ENCODE data around the gene ERI3. TPM values are rescaled to one million over a fixed set of nuclear protein-coding genes. Genes with fewer than 3 reads are reported as not detected.

The ERI3 gene
- polyA plus RNA-seq, 3 donors = 76.3 to 99.8 (median 95.8) TPM

DNA sequence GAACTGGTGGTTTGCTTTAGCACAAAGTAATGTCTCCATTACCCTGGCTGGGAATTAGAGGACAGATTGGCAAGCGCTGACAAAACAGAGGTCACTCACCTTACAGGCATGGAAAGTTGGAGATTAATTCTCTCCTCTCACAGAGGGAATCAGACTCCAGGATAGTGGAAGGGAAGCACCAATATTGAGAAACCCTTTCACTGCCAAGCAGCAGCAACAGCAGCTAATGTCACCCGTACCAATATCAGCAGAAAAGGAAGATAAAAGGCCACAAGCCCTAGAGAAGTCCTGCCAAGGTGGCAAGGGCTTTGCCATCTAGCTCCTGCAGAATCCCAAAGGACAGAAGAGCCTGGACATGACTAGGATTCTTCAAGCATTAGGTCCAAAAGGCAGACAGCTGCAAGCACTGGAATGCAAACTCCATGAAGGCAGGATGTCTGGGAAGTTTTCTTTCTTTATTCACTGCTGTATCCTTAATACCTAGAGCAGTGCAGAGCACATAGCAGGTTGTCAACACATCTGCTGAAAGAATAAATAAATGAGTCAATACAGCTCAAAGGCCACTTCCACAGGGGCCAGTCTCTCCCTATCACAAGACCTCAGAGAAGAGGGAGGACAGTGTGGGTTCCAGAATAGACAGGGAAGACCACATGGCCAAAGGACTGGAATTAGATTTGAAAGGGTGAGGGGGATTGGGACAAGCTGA lies 57.2 kb downstream of the ERI3 start:
- DNase-seq (ENCODE audit: extremely low read depth in 1 of 11, low read depth in 9 of 11, low spot score in 4 of 11) = no peak

DNA sequence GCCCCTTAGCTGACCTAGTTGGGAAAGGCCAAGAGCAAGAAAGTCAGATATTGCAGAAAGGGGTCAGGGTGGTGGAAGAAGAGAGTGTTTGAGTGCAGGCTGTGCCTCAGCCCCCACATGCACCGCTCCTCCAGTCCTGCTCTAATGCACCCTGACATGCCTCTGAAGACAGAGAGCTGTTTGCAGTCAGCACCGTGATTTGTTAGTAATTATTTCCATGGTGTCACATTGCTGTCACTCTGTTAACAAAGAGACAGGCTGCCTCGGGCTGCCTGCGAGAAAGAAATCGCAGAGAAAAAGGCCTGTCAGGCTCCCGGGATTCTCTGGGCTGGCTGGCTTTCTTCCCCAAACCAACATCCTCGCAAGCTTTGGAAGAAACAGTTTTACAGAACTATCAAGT lies 58.3 kb downstream of the ERI3 start:
- DNase-seq (ENCODE audit: extremely low read depth in 1 of 11, low read depth in 9 of 11, low spot score in 4 of 11) = peak in 1 of 11 donors; percentile 48

DNA sequence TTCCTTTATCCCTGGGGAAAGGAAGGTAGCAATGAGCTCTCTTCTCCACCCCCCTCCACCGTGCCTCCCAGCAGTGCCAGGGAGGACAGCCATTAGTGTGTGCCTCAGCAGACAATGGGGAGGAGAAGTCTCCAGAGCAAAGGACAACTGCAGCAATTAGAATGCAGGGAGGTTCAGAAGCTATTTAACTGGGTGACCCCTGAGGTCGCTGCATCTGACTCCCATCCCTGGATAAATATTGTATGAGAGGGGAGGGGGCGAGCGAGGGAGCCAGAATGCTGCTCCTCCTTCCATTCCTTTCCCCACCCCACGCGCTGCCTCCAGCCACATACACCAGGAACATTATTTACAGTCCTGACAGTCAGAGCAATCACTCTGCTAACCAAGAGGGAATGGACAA lies 59.0 kb downstream of the ERI3 start:
- peak in 1 of 11 donors; percentile 70 for DNase-seq (ENCODE audit: extremely low read depth in 1 of 11, low read depth in 9 of 11, low spot score in 4 of 11)

DNA sequence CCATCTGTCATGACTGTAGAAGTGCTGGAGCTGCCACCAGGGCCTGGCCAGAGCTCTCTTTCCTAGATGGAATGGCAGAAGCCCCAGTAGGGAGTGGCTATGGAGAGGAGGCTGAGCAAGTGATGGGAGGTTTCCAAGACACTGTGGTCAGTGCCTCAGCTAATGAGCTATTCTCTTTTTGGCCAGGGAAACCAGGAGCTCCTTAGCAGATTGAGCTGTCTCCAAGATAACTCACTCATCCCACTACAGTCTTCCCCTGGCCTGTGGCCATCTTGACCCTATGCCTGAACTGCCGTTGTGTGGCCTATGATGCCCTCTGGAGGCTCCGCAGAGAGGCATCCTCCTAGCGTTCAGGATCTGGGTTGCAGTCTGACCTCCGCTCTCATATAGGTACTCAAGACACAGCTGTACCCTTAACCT lies 60.5 kb downstream of the ERI3 start:
- DNase-seq (ENCODE audit: extremely low read depth in 1 of 11, low read depth in 9 of 11, low spot score in 4 of 11) = no peak

DNA sequence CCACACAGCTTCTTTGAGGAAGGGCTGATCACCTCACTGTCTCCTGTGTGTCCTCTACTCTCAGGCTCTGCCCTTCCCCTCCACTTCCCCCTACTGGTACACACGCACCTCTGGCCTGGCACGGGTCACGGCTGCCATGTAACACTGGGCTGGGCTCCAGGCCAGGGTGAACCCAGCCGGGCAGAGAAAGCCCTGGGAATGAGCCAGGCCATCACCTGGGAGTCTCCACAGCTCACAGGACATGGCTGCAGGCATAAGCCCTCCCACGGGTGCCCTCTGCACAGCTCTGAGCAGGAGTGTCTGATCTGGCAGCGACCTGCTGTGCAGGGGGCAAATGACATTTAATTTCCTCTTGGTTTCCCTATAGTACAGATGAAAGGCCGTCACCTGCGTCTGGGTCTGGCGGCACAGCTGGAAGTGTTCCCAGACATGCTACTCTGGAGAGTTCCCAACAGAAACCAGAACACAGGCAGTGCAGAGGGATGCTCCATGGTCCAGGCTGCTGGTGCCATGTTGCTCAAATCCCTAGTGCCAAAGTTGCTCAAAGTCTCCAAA lies 61.2 kb downstream of the ERI3 start:
- DNase-seq (ENCODE audit: extremely low read depth in 1 of 11, low read depth in 9 of 11, low spot score in 4 of 11) = no peak

DNA sequence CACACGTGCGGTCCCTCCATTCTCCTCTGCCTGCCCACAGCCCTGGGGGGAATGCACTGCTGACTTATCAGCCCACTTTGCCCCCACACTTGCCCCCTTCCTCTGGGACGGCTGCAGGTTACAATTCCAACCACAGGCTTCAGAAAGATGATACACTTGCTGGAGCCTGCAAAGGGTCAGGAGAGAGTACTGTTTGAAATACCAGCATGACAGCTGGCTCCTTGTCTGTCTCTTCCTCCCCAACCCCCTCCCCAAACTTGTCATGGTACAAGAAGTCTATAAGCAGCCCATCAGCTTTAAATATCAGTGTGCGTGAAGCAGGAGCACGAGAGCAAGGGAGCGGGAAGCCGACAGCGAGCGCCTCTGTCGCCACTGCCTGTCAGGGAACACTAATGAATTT lies 62.4 kb downstream of the ERI3 start:
- DNase-seq (ENCODE audit: extremely low read depth in 1 of 11, low read depth in 9 of 11, low spot score in 4 of 11) = no peak

DNA sequence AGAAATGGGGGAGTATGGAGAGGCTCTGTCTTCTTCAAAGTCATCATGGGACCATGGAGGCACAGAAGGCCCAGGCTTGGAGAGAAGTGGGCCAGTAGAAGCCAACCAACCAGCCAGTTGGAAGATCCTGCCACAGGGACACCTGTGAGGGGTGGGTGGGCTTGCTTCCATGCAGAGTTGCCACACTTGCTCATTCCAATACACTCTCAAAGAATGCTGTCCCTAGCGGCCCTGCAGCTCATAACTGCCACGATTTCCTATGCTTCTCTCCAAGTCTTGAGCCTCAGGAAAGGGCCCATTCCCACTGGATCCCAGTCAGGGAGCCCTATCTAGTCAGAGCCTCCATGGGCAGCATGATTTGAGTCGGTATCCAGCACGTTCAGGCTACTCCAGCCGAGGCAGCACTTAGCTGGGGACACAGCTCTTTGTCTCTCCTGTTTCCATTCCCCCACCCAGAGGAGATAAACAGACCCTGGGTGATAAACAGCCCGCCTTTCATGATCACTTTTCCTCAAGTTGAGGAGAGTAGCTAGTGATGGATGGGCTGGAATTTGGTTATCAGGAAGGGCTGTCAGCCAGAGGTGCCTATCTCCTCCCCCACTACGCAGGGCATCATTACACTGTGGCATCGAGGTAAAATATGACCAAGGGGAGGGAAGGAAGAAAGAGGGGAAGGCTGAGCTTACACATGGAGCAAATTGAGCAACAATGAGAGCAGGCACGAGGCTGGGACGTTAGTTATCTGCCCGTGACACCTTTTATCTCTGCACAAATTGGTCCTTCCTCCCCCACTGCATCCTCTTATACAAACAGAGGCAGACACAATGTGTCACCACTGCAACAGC lies 64.6 kb downstream of the ERI3 start:
- DNase-seq (ENCODE audit: extremely low read depth in 1 of 11, low read depth in 9 of 11, low spot score in 4 of 11) = no peak

DNA sequence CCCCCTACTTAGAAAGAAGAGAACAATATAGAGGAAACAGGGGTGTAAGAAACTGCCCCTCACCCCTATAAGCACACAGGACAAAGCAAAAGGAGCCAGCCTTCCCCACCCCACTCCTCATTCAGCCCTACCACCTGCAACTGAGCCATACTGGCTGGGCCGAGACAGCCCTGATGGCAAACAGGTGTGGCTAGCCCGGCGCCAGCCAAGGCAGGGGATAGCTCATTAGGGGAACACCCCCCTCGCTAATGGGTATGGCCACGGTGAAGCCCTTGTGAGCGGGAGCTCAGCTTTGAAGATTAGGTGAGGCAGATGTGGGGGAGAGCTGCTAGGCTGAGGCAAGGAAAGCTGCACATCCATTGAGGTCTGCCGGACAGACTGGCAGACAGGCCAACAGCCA lies 65.5 kb downstream of the ERI3 start:
- no peak for DNase-seq (ENCODE audit: extremely low read depth in 1 of 11, low read depth in 9 of 11, low spot score in 4 of 11)

DNA sequence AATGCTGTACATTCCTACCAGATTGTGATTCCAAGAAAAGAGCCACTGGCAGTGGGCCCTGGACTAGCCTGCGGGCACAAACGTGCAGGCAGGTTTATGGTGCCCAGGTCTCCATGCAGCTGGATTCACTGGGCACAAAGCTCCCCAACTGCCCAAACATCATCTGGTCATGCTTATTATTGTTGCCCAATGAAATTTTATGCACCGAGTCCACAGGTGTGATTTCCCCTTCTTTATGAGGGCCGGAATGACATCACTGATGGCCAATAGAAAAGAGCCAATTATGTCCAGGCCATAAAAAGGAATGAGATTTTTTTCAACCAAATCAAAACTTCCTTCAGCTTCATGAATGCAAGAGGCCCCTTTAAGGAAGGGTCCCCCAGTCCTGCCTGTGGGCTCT lies 66.2 kb downstream of the ERI3 start:
- DNase-seq (ENCODE audit: extremely low read depth in 1 of 11, low read depth in 9 of 11, low spot score in 4 of 11) = no peak

DNA sequence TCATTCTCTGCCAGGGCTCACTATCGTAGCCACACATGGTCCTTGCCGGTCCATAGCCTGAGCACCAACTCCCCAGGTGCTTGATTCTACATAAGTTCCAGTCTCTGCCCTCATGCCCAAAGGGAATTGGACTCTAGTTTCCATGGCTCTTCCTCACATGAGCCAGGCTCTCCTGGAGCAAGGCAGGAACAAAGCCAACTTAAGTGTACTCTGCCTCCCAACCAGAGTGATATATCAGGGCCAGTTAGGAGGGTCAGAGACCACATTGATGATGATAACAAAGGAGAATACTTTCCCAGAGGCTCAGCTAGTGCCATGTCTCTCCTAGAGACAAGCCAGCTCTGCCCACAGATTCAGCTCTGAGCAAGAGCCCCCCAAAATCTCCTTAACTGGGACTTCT lies 70.9 kb downstream of the ERI3 start:
- no peak for DNase-seq (ENCODE audit: extremely low read depth in 1 of 11, low read depth in 9 of 11, low spot score in 4 of 11)

DNA sequence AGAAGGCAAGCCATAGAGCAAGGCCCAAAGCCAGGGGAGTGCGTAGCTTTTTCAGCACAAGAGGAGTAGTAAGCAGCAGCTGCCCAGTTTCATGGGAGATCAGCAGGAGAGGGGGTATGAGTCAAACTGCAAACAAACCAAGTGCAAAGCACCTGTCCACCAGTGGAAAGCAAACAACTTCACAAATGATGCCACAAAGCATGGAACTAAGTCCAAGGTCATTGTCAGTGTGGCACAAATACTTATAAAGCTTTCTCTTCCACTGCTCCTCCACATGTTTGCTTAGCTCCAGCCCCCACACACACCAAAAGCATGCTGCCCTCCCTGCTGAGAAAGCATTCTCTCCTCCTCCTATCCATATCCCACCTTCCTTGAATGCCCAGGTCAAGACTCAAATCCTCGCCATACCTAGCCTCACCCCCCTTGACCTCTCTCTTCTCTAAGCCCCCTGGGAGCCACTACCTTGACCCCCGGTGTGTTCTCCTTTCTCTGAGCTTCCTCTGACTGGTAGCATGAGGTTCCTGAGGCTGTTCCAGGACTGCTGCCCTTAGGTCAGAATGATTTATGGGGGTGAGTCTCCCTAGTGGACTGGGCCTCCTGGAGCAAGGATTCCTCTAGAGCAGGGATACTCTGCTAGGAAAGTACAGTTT lies 71.4 kb downstream of the ERI3 start:
- no peak for DNase-seq (ENCODE audit: extremely low read depth in 1 of 11, low read depth in 9 of 11, low spot score in 4 of 11)

DNA sequence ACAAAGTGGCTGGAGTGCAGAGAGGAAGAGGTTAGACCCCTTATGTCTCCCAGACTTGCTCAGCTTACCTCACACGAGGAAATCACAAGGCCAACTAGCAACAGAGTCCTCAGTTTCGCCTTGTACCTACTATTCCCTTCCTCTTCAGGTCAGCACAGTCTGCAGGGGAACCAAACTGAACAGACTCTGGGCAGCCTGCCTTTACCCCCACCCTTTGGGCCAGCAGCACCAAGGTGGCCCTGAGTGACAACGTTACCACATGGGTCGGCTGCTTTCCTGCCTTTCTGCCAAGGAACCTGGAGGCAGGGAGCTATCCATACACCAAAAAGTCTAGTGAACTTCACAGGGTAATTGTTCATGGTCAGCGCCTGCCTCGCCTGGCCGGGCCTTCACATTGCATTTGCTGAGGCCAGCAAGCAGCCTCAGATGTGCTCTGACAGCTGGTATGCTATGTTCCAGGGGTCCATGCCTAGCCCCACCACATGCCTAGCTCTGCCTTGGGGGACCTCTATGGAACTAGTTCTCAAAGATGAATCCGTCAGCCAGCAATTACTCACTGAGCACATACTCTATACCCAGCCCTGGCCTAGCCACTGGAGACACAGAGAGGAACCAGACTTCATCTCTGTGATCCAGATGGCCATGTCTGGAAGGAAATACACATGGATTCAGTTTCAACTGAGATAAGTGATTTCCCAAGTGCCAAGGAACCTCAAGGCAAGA lies 72.2 kb downstream of the ERI3 start:
- no peak for DNase-seq (ENCODE audit: extremely low read depth in 1 of 11, low read depth in 9 of 11, low spot score in 4 of 11)

DNA sequence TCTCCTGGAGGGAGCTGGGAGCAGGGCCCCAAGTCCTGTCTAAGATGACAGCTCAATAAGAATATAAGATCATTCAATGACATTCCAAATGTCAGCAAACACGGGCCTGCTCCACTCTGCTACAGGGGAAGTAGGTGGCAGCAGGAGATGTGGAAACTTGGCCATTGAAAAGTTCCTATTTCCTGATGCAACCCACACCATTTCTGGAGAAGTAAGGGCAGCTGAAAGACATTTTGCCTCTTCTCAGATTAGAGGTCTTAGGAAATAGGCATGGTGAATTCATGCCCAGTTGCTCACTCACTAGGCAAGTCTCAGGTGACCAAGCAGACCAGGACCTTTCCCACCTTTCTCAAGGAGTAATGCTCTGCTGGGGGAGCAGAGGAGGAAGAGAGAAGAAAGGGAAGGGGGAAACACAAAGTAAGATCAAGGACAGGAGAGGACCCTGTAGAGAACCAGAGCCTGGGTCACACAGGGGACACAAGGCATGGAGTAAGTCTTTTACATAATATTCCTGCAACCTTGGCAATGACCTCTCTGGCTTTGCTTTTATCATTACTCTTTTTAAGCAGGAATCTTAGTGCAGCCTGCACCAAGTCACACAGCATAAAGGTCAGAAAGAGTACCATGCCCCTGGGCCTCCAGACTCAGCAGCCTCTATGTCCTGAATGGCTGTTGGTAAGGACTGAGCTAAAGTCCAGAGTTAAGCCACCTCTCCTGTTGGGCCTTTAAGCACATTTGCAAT lies 72.9 kb downstream of the ERI3 start:
- no peak for DNase-seq (ENCODE audit: extremely low read depth in 1 of 11, low read depth in 9 of 11, low spot score in 4 of 11)

DNA sequence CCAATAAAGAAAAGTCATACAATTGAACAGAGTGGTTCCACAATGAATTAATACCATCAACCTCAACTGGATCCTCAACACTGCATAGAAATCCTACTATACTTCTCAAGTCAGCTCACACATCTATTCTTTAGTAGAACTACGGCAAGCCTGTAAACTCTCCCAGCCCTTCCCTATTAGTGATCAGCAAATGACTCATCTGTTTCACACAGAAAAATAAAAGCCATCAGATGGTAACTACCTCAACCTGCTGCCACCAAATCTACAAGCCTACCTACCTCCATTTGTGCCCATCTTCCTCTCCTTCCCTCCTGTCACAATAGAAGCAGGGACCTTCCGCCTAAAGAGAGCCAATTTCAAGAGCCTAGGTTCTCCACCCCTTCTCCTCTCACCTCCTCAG lies 78.2 kb downstream of the ERI3 start:
- no peak for DNase-seq (ENCODE audit: extremely low read depth in 1 of 11, low read depth in 9 of 11, low spot score in 4 of 11)

DNA sequence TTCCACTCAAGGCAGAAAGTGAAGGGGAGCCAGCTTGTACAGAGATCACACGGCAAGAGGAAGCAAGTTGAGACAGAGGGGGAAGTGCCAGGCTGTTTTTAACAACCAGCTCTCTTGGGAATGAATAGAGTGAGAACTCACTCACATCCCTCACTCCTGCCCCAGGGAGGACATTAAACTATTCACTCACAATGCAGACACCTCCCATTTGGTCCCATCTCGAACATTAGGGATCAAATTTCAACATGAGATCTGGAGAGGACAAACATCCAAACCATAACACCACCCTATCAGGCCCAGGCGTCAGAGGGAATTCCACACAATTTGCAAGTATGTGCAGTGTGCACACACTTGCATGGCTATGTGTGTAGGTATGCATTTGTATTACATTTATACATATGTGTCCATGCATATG lies 79.1 kb downstream of the ERI3 start:
- DNase-seq (ENCODE audit: extremely low read depth in 1 of 11, low read depth in 9 of 11, low spot score in 4 of 11) = no peak

DNA sequence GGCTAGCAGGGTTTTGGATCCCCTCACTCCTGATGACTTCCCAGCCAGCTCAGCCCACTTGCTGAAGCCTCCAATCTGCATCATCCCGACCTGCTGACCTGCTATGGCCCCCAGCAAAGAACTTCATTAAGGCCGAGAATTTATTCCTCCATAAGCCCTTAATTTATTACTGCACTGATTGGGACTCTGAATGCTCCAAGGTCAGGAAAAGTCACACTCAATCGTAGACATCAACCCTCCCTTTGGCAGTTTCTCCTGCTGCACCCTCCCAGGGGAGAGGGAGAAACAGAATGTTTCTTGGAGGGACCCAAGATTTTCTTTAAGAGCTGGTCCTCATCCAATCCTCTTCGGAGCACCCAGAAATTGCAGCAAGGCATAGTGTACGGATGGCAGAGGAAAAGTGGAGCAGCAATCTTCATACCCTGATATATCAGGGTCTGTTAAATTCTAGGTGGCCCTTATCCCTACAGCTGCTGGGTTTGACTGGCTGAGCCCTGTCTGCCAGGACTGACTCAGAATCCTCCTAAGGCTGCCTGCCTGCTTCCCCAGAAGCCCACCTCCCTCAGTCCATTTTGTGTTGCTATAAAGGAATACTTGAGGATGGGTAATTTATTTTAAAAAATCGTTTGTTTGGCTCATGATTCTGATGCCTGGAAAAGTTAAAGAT lies 79.6 kb downstream of the ERI3 start:
- DNase-seq (ENCODE audit: extremely low read depth in 1 of 11, low read depth in 9 of 11, low spot score in 4 of 11) = no peak

DNA sequence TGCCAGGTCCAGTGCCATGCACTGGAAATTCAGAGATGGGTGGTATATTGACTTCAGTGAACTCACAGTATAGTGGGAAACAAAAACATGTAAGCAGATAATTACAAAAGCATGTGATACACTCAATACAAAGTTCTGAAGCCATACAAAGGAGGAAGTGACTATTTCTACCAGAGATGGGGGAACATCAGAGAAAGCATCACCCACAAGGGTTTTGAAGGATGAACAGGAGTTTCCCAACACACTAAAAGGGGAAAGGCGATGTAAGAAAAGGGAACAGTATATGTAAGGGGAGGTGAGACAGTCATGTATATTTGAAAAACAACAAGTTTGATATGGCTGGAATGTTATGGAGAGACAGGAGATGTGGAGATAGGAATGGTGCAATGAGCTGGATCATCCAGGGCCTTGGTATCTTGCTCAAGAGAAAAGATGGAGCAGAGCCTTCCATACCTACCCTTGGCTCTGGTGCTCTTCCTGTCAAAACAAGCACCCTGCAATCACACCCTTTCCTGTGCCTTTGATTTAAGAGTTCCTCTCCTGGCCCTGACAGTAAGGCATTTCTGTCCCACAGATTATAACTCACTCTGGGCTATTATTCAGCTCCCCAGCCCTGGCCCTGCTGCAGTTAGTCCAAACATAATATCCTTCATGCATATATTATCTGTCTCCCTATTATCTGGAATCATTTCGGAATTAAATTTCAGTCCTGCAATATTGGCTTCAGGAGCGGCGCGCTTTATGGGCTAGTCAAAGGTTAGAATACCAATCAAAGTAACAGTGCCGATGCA lies 81.3 kb downstream of the ERI3 start:
- DNase-seq (ENCODE audit: extremely low read depth in 1 of 11, low read depth in 9 of 11, low spot score in 4 of 11) = no peak

Data from renal cortex interstitium (tissue), 11 donors.